Neural progenitor cell (in vitro differentiated cells): ENCODE results near the gene PRKAG2. TPM values are rescaled to one million over a fixed set of nuclear protein-coding genes. Genes with fewer than 3 reads are reported as not detected.

Experiments
- DNase-seq: peaks from one replicate; pipeline ENCODE4 v3.0.0-alpha.2; 2016; ENCODE audit warnings: low spot score
- H2AFZ ChIP-seq: fragments of 200-600 bp; sonication (generic); replicated peaks from 2 replicates; pipeline ENCODE4 v1.6.1; 2016; ENCODE audit warnings: antibody characterized with exemption
- H3F3A ChIP-seq: fragments of 200-600 bp; sonication (generic); 2 replicates; pipeline ENCODE4 v1.6.1; 2016; ENCODE audit warnings: antibody characterized with exemption, low read depth
- H3K27ac ChIP-seq: fragments of 200-600 bp; sonication (generic); 2 replicates; pipeline ENCODE4 v1.5.1; 2016; ENCODE audit warnings: mild to moderate bottlenecking
- H3K27me3 ChIP-seq: fragments of 200-600 bp; sonication (generic); 2 replicates; pipeline ENCODE4 v1.6.1; 2016; ENCODE audit warnings: mild to moderate bottlenecking, moderate library complexity
- H3K36me3 ChIP-seq: fragments of 200-600 bp; sonication (generic); 2 replicates; pipeline ENCODE4 v1.5.1; 2016
- H3K4me1 ChIP-seq: fragments of 200-600 bp; sonication (generic); 2 replicates; pipeline ENCODE4 v1.6.1; 2016; ENCODE audit warnings: mixed run types
- H3K4me2 ChIP-seq: fragments of 200-600 bp; sonication (generic); 2 replicates; pipeline ENCODE4 v1.6.1; 2016
- H3K4me3 ChIP-seq: fragments of 200-600 bp; sonication (generic); 2 replicates; pipeline ENCODE4 v1.5.1; 2016
- H3K79me2 ChIP-seq: fragments of 200-600 bp; sonication (generic); 2 replicates; pipeline ENCODE4 v1.6.1; 2016; ENCODE audit warnings: low read depth
- H3K9ac ChIP-seq: fragments of 200-600 bp; sonication (generic); 2 replicates; pipeline ENCODE4 v1.6.1; 2016
- H3K9me3 ChIP-seq: fragments of 200-600 bp; sonication (generic); 2 replicates; pipeline ENCODE4 v1.5.1; 2016; ENCODE audit warnings: low read depth
- H4K20me1 ChIP-seq: fragments of 200-600 bp; sonication (generic); 2 replicates; pipeline ENCODE4 v1.6.1; 2016; ENCODE audit warnings: low read depth
- H3K27ac Mint-ChIP-seq: 3 replicates; pipeline ENCODE4 v1.8.0; 2021; ENCODE audit warnings: mixed read lengths
- H3K27me3 Mint-ChIP-seq: 2 replicates; pipeline ENCODE4 v1.8.0; 2022; ENCODE audit warnings: low read depth, mild to moderate bottlenecking, inconsistent platforms, moderate library complexity, mixed read lengths; ENCODE audit not compliant: insufficient read depth
- H3K36me3 Mint-ChIP-seq: 3 replicates; pipeline ENCODE4 v1.8.0; 2021; ENCODE audit warnings: mixed read lengths
- H3K4me1 Mint-ChIP-seq: 3 replicates; pipeline ENCODE4 v1.8.0; 2021; ENCODE audit warnings: mixed read lengths
- H3K4me3 Mint-ChIP-seq: 3 replicates; pipeline ENCODE4 v1.8.0; 2021; ENCODE audit warnings: mild to moderate bottlenecking, moderate library complexity, mixed read lengths
- H3K9me3 Mint-ChIP-seq: 3 replicates; pipeline ENCODE4 v1.8.0; 2020; ENCODE audit warnings: mixed read lengths
- CTCF ChIP-seq: fragments of 200-600 bp; sonication (generic); IDR thresholded peaks from 2 replicates; pipeline ENCODE4 v1.5.1; 2017; ENCODE audit warnings: antibody characterized with exemption, mild to moderate bottlenecking
- EZH2 ChIP-seq: fragments of 200-600 bp; sonication (generic); IDR thresholded peaks from 2 replicates; pipeline ENCODE4 v1.6.1; 2017; ENCODE audit warnings: antibody characterized with exemption, mild to moderate bottlenecking, moderate library complexity
- EZH2phosphoT487 ChIP-seq: fragments of 200-600 bp; sonication (generic); IDR thresholded peaks from 2 replicates; pipeline ENCODE4 v1.6.1; 2017; ENCODE audit warnings: antibody characterized with exemption
- total RNA-seq: library from RNA; depleted of rRNA; stranded (reverse); fragments of >200 nt; gene quantifications from 2 replicates; pipeline ENCODE4 v1.2.3, GENCODE V29; 2015; ENCODE audit warnings: low replicate concordance

Gene PRKAG2
- total RNA-seq, 1 donor from 2014 or later = 11.4 TPM

- H3K27ac Mint-ChIP-seq = no peak overlapping the region
- Histone ChIP-seq H3K9me3 (no peaks in the 10 kb centered on the region), H3K4me2 (no peak overlapping the region), H3F3A (no peaks in the 10 kb centered on the region), H3K79me2 (no peaks in the 10 kb centered on the region), H3K27me3 (no peaks in the 10 kb centered on the region), H2AFZ (no peak overlapping the region), H4K20me1 (no peaks in the 10 kb centered on the region), H3K4me1 (no peaks in the 10 kb centered on the region), H3K9ac (no peak overlapping the region), H3K36me3 (no peaks in the 10 kb centered on the region), H3K4me3 (no peak overlapping the region), H3K27ac (no peak overlapping the region)
- peaks cover 4% of the 10 kb centered on the region for H3K9me3 Mint-ChIP-seq
- peaks cover 3% of the 10 kb centered on the region for H3K27me3 Mint-ChIP-seq
- H3K4me1 Mint-ChIP-seq = peaks cover 15% of the 10 kb centered on the region
- H3K4me3 Mint-ChIP-seq = peak overlapping the region; percentile 20
- H3K36me3 Mint-ChIP-seq = peaks cover 4% of the 10 kb centered on the region
- TF ChIP-seq EZH2 (no peak), EZH2phosphoT487 (no peak), CTCF (no peak)
- DNase-seq = no peak
These were observed 277.3 kb downstream of the PRKAG2 start for GRCh38 chr7:151599401-151600227.

- no peaks in the 10 kb centered on the region for H3K27me3 ChIP-seq
- no peaks in the 10 kb centered on the region for H3K79me2 ChIP-seq
- H4K20me1 ChIP-seq = no peaks in the 10 kb centered on the region
- H2AFZ ChIP-seq = no peak overlapping the region
- no peaks in the 10 kb centered on the region for H3F3A ChIP-seq
- no peak for DNase-seq
- TF ChIP-seq EZH2phosphoT487 = no peak
- TF ChIP-seq EZH2 = no peak
- TF ChIP-seq CTCF = no peak
- no peaks in the 10 kb centered on the region for H3K9me3 ChIP-seq
- peaks cover 2% of the 10 kb centered on the region for H3K9me3 Mint-ChIP-seq
- peaks cover 3% of the 10 kb centered on the region for H3K27me3 Mint-ChIP-seq
- no peak overlapping the region for H3K4me2 ChIP-seq
- H3K36me3 Mint-ChIP-seq = peaks cover 2% of the 10 kb centered on the region
- no peak overlapping the region for H3K27ac ChIP-seq
- H3K4me1 ChIP-seq = no peaks in the 10 kb centered on the region
- no peak overlapping the region for H3K27ac Mint-ChIP-seq
- H3K4me1 Mint-ChIP-seq = peaks cover 15% of the 10 kb centered on the region
- no peak overlapping the region for H3K9ac ChIP-seq
- no peak overlapping the region for H3K4me3 Mint-ChIP-seq
- H3K36me3 ChIP-seq = no peaks in the 10 kb centered on the region
- no peak overlapping the region for H3K4me3 ChIP-seq
These were observed 279.1 kb downstream of the PRKAG2 start for GRCh38 chr7:151597541-151598444.

GRCh38 chr7:151595702-151596350 lies 281.1 kb downstream of the PRKAG2 start:
- TF ChIP-seq EZH2phosphoT487 = no peak
- TF ChIP-seq CTCF = no peak
- TF ChIP-seq EZH2 = no peak
- DNase-seq = no peak
- H3K36me3 Mint-ChIP-seq = no peaks in the 10 kb centered on the region
- H3K27ac Mint-ChIP-seq = no peak overlapping the region
- Histone ChIP-seq H3K4me3 (no peak overlapping the region), H3K27me3 (no peaks in the 10 kb centered on the region), H3K4me1 (no peaks in the 10 kb centered on the region), H3K36me3 (no peaks in the 10 kb centered on the region), H3K9ac (no peak overlapping the region), H3K79me2 (no peaks in the 10 kb centered on the region), H4K20me1 (no peaks in the 10 kb centered on the region), H3F3A (no peaks in the 10 kb centered on the region), H3K9me3 (no peaks in the 10 kb centered on the region), H3K4me2 (no peak overlapping the region), H2AFZ (no peak overlapping the region), H3K27ac (no peak overlapping the region)
- H3K27me3 Mint-ChIP-seq = no peaks in the 10 kb centered on the region
- peaks cover 13% of the 10 kb centered on the region for H3K4me1 Mint-ChIP-seq
- no peak overlapping the region for H3K4me3 Mint-ChIP-seq
- H3K9me3 Mint-ChIP-seq = peaks cover 2% of the 10 kb centered on the region
